RWPE2 (cell line): ENCODE measurements around the gene INO80.

Source experiments
- ATAC-seq: fragments of 200-7000 bp; cut with Tn5 transposase; 3 replicates; pipeline ENCODE4 v1.9.1; 2021; ENCODE audit warnings: low read depth
- DNase-seq: peaks from one replicate; pipeline ENCODE4 v3.0.0-alpha.2; 2020; ENCODE audit warnings: low spot score
- H3K27ac ChIP-seq: fragments of 450-650 bp; 2 replicates; pipeline ENCODE4 v1.5.1; 2017; ENCODE audit warnings: mild to moderate bottlenecking; ENCODE audit not compliant: poor library complexity, severe bottlenecking
- H3K27me3 ChIP-seq: fragments of 250-450 bp; sonication (Bioruptor Pico); 2 replicates; pipeline ENCODE4 v1.5.1; 2021; ENCODE audit warnings: mild to moderate bottlenecking, moderate library complexity; ENCODE audit not compliant: insufficient read depth, poor library complexity, severe bottlenecking
- H3K36me3 ChIP-seq: fragments of 250-450 bp; sonication (Bioruptor Pico); 2 replicates; pipeline ENCODE4 v1.5.1; 2020; ENCODE audit warnings: low read depth, mild to moderate bottlenecking, moderate library complexity
- H3K4me1 ChIP-seq: fragments of 250-450 bp; sonication (Bioruptor Pico); 2 replicates; pipeline ENCODE4 v1.5.1; 2021; ENCODE audit warnings: mild to moderate bottlenecking, moderate library complexity; ENCODE audit not compliant: insufficient read depth, poor library complexity, severe bottlenecking
- H3K4me3 ChIP-seq: fragments of 250-450 bp; sonication (Bioruptor Pico); 2 replicates; pipeline ENCODE4 v1.5.1; 2021; ENCODE audit warnings: mild to moderate bottlenecking, moderate library complexity; ENCODE audit not compliant: severe bottlenecking
- H3K9me3 ChIP-seq: fragments of 250-450 bp; sonication (Bioruptor Pico); 2 replicates; pipeline ENCODE4 v1.5.1; 2021; ENCODE audit warnings: mild to moderate bottlenecking, moderate library complexity; ENCODE audit not compliant: severe bottlenecking
- TF ChIP-seq, protein P1 (sequence below): fragments of 450-650 bp; IDR thresholded peaks from one replicate; pipeline ENCODE4 v1.5.1; 2017; ENCODE audit warnings: mild to moderate bottlenecking, moderate library complexity; ENCODE audit not compliant: poor library complexity, severe bottlenecking

The INO80 gene

DNA sequence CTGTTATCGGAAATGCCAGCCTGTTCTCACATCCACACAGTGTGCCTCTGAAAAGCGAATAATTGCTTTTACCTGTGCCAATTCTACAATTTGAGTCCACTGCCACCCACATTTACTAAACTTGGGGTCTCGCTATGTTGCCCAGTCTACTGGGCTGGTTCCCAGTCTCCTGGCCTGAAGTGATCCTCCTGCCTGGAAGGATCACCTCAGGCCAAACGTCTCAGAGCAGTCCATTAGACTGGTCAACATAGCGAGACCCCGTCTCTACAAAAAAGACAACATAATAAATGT is 827 bp upstream of the INO80 start:
- H3K9me3 ChIP-seq = no peaks in the 10 kb centered on the region
- TF ChIP-seq, protein P1, sequence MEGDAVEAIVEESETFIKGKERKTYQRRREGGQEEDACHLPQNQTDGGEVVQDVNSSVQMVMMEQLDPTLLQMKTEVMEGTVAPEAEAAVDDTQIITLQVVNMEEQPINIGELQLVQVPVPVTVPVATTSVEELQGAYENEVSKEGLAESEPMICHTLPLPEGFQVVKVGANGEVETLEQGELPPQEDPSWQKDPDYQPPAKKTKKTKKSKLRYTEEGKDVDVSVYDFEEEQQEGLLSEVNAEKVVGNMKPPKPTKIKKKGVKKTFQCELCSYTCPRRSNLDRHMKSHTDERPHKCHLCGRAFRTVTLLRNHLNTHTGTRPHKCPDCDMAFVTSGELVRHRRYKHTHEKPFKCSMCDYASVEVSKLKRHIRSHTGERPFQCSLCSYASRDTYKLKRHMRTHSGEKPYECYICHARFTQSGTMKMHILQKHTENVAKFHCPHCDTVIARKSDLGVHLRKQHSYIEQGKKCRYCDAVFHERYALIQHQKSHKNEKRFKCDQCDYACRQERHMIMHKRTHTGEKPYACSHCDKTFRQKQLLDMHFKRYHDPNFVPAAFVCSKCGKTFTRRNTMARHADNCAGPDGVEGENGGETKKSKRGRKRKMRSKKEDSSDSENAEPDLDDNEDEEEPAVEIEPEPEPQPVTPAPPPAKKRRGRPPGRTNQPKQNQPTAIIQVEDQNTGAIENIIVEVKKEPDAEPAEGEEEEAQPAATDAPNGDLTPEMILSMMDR = no peak
- H3K27ac ChIP-seq = peak overlapping the region; percentile 89
- DNase-seq (no peak), ATAC-seq (no peak)
- H3K27me3 ChIP-seq = no peaks in the 10 kb centered on the region
- peaks cover 25% of the 10 kb centered on the region for H3K36me3 ChIP-seq
- peaks cover 7% of the 10 kb centered on the region for H3K4me1 ChIP-seq
- peak overlapping the region; percentile 83 for H3K4me3 ChIP-seq

DNA sequence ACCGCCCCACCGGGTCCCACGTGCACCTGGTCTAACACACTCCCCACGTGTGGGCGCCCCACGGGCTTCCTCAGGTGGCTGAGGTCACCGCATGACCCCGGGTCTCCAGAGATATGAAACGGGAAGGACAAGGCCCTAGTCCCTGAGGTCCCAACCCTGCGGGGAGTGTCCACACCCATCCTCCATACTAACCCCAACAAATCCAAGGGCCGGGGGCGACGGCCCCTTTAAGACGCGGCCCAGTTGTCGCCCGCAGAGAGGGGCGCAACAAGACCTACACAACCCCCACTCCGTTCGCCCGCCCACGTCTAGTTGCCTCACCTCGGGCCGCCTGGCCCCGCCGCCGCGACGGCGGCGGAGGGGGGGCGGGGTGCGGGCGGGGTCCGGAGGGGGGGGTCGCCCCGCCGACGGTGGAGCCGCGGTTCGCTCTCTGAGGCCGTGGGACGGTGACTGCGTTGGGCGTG is 396 bp downstream of the INO80 start:
- ATAC-seq = peak; percentile 49
- peak; percentile 88 for DNase-seq
- Histone ChIP-seq H3K36me3 (peaks cover 32% of the 10 kb centered on the region), H3K9me3 (no peaks in the 10 kb centered on the region), H3K27me3 (no peaks in the 10 kb centered on the region), H3K27ac (peak overlapping the region; percentile 89), H3K4me1 (peaks cover 7% of the 10 kb centered on the region), H3K4me3 (peak overlapping the region; percentile 83)
- TF ChIP-seq, protein P1 = no peak

DNA sequence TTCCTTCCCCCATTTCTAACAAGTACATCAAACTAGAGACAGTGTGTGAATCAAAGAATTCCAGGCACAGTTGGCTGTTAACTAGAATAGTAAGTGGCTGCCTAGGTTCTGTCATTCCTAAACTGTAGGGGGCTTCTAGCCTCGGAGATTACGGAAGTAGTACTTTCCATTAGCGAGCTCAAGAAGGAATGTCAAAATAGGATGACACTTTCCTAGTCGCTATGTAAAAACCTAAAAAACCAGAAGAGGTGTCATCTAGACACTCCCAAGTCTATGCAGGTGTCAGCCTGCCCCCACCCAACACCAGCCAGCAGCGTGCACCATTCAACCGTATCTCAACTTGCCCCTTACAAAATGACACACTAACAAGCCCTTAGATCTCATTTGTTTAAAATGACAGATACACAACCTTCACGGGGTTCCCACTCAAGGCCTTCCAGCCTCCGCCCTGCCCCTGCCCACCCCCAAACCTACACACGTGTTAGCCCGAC is 874 bp downstream of the INO80 start:
- DNase-seq (no peak), ATAC-seq (peak; percentile 20)
- H3K4me1 ChIP-seq = peaks cover 7% of the 10 kb centered on the region
- peak overlapping the region; percentile 89 for H3K27ac ChIP-seq
- TF ChIP-seq, protein P1 = no peak
- no peaks in the 10 kb centered on the region for H3K27me3 ChIP-seq
- no peaks in the 10 kb centered on the region for H3K9me3 ChIP-seq
- H3K36me3 ChIP-seq = peaks cover 36% of the 10 kb centered on the region
- peak overlapping the region; percentile 83 for H3K4me3 ChIP-seq

DNA sequence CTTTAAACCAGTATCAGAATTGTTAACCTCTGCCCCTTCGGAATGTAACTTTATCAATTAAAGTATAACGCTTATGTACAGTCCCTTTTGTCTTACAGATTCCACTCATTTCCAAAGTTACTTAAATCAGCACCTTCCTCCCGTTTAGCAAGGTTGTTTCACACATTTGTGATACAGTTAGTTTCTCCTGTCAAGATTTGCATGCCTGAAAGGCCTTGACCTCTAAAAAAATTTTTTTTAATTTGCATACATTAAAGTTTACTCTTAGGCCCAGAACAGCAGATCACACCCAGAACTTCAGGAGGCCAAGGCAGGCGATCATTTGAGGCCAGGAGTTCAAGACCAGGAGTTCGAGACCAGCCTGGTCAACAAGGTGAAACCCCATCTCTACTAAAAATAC is 9.1 kb downstream of the INO80 start:
- Histone ChIP-seq H3K9me3 (no peaks in the 10 kb centered on the region), H3K27me3 (no peaks in the 10 kb centered on the region), H3K36me3 (peaks cover 62% of the 10 kb centered on the region), H3K27ac (no peak overlapping the region), H3K4me3 (no peak overlapping the region), H3K4me1 (peaks cover 13% of the 10 kb centered on the region)
- TF ChIP-seq, protein P1 = no peak
- DNase-seq (no peak), ATAC-seq (no peak)
